ENCODE results near the gene RELCH.

Gene RELCH

DNA sequence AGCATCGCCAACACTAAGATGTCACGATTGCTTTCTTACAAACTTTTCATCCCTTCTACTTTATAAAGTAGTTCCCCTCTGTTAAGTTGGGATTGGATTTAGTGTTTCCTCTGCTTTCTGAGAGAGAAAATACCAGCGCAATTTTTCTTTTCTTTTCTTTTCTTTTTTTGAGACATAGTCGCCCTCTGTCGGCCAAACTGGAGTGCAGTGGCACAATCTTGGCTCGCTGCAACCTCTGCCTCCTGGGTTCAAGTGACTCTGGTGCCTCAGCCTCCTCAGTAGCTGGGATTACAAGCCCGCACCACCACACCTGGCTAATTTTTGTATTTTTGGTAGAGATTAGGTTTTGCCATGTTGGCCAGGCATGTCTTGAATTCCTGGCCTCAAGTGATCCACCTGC lies 9.0 kb downstream of the RELCH start:
- no peak for FAIRE-seq

DNA sequence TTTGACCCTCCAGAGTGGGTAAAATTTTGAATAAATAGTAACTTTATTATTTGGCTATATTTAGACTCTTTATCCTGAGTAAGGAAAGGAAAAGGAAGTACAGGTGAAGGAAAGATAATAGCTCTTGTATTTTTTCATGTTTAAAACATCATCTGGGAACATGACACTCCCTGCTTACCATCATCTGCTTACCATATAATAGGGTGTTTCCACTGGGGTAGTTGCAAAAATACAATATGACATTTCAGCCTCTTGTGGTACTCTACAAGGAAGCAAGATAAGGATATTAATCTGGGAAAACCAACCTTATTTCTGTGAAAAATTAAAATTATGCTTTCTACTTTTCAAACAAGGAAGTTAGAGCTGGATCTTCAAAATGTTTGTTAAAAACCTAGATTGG lies 9.9 kb downstream of the RELCH start:
- no peak for FAIRE-seq

DNA sequence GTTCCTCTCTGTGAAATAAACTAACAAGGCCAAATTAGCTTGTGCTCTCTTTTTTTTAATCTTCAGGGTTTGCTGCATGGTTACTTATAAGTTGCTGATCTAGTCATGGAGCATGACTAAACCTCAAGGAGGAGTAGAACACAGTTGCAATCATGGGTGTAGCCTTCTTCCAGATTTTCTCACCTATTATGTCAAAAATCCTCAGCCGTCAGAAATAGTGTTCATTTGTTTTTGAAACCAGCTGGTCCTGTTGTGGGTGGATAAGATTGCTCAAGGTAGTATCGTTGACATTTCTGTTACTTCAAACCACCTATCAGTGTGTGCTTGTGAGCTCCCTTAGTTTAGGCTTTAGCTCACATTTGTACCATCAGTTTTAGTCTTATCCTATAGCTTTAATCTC lies 11.2 kb downstream of the RELCH start:
- no peak for FAIRE-seq

DNA sequence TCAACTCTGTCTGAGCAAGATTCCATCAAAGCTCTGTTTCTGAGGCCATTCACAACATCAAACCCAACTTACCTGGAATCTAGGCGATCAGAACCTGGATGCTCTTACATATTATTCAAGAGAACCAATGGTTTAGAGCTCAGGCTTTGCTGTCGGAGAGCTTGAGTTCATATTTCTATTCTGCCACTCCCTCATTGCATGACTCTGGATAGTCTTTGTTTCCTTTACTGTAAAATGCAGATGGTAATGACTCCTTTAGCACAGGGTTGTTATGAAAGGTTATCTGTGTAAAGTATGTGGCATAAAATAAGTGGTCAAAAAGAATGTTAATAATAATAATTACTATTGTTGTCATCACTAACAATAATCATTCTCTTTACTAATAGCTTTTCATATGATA lies 12.6 kb downstream of the RELCH start:
- no peak for FAIRE-seq

DNA sequence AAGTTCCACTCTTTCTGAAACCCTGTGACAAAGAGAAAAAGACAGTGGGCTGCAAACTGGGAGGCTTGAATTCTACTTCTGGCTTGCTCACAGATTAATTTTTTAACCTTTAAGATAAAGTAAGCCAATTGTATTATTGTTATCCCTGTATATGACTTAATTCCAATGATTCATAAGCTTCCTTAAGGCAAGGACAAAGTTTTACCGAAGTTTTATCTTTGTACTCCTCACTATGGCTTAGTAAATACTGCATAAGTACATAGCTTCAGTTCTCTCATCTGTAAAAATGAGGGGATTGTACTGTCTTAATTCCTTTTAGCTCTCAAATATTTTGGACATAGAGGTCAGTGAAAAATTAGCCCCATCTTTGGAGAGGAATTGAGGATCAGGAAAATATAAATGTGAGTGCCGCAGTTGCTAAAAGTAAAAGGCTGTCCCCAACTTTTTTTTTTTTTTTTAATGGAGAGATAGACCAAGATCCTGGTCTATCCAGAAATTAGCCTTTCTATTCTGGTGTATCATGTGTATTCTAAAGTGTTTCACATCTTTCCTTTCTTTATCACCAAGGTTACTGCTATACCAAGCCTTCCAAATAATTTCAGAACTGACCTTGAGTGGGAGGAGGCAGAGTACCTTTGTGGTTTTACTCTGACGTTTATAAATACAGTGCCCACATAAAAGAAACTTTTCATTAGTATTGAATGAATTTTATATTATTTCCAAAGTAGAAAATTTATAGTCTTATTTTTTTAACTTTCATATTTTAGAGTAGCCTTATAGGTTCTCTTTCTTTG lies 13.3 kb downstream of the RELCH start:
- FAIRE-seq: no peak

DNA sequence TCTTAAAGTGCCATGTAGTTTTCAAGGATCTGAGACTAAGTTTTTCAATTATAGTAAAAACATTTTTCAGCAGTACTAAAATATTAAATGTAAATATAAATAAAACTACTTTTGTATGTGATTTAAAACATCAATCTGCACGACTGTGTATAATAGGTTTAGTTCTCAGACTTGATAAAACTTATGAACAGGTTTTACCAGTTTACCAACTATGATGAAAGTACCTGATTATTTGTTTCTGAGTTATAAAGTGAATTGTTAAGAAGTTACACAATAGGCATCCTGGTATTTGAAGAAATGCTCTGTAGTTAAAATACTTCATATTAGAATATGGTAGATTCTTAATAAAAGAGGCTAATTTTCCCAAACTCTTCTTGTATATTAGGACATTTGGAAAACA lies 14.8 kb downstream of the RELCH start:
- peak; percentile 64 for FAIRE-seq

DNA sequence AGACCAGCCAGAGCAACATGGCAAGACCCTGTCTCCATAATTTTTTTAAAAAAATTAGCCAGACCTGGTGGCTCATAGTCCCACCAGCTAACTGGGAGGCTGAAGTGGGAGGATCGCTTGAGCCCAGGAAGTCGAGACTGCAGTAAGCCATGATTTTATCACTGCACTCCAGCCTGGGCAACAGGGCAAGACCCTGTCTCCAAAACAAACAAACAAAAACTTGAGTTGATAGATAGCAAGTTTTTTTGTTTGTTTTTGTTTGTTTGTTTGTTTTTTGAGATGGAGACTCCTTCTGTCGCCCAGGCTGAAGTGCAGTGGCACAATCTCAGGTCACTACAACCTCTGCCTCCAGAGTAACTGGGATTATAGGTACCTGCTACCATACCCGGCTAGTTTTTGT lies 18.8 kb downstream of the RELCH start:
- FAIRE-seq: no peak

DNA sequence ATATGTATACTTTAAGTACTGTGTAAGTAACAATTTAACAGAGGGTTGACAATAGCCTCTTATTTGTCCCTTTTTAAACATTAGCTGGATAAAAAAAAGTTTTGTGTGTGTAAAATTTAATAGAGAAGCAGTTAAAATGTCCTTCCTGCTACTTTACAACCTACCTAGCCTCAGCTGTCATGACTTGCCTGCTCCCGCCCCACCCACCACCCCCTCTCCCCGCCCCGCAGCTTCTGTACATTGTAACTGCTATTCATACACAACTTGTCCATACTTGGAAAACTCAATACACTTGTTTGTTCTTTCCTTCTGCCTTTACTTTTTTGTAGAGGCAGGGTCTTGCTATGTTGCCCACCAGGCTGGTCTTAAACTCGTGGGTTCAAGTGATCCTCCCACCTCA lies 19.5 kb downstream of the RELCH start:
- FAIRE-seq: no peak

DNA sequence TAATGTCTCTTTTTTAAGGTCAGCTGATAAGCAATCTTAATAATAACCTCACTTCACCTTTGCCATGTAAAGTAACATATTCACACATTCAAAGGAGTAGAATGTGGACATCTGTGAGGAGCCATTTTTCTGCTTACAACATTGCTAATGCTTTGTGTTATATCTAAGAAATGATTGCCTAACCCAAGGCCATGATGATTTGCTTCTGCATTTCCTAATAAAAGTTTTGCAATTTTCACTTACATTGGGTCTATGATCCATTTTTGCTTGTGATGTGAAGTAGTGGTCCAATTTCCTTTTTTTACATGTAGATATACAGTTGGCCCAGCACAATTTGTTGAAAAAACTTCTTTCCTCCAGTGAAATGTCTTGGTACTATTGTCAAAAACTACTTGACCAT lies 22.0 kb downstream of the RELCH start:
- FAIRE-seq: no peak

DNA sequence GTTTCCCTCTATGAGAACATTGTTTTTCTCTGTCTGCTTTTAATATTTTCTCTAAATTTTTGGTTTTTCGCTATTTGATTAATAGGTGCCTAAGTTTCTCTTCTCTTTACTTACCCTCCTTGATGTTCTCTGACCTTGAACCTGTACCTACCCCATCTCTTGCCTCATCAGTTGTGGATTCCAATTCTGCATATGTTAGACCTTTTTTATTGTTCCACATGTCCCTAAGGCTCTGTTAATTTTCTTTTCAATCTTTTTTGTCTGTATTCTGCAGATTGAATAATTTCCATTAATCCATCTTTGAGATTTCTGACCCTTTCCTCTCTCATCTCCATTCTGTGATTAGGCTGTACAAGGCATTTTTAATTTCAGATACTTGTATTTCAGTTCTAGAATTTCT lies 23.1 kb downstream of the RELCH start:
- no peak for FAIRE-seq

DNA sequence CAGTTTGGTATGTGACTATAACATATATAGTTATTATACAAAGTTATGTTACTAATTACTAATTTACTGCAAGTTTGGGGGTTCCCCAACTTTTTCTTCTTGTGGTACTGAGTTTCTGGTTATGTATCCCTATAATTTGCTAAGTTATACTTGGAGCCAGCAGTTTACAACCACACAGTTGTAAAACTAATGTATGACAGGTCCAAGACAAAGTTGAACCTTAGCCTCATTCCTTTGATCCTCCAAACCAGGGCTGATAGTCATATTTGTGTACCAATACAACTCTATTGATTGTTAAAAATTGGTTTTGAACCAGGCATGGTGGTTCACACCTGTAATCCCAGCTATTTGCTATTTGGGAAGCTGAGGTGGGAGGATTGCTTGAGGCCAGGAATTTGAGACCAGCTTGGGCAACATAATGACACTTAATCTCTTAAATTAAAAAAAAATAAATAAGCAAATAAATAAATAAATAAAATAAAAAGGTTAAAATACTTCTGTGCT lies 24.3 kb downstream of the RELCH start:
- no peak for FAIRE-seq

DNA sequence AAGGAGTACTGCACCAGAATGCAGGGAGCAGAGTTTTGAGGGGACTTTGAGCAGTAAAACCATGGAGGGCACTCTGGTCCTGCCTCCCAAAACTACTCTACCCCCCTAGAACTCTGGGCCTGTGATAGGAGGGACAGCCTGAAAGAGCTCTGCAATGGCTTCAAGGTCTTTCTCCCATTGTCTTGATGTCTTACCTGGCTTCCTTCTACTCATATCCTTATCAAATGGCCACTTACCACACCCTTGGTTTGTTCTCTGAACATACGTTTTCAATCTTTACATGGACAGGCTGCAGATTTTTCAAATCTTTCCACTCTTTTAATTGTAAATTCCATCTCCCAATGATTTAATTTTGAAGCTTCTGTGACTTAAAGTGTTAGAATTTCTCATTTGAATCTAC lies 27.7 kb downstream of the RELCH start:
- no peak for FAIRE-seq

DNA sequence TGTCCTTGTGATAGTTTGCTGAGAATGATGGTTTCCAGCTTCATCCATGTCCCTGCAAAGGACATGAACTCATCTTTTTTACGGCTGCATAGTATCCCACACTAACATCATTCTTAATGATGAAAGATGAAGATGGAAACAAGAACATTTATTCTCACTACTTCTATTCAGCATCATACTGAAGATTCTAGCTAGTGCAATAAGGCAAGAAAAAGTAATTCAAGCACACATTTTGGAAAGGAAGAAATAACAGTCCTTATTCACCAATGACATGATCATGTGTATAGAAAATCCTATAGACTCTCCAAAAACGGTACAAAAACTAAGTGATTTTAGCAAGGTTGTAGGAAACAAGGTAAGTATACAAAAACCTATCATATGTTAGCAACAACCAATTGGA lies 37.2 kb downstream of the RELCH start:
- FAIRE-seq: no peak

DNA sequence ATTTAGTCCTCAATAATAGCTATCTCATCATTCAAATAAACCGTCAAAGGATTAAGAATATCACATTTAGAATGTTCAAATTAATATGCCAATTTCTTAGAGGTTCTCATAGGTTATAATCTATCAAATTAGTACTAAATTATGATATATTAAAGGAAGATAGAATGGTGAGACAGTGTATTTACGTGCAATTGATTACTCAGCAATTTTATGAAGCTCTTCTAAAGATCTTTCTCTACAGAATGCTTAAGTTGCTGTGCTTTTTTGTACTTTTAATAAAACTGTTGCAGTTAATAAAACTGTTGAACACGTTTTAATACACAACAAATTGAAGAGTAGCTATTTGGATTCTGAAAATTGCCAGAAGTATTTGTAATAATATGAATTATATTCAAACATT lies 39.0 kb downstream of the RELCH start:
- no peak for FAIRE-seq

DNA sequence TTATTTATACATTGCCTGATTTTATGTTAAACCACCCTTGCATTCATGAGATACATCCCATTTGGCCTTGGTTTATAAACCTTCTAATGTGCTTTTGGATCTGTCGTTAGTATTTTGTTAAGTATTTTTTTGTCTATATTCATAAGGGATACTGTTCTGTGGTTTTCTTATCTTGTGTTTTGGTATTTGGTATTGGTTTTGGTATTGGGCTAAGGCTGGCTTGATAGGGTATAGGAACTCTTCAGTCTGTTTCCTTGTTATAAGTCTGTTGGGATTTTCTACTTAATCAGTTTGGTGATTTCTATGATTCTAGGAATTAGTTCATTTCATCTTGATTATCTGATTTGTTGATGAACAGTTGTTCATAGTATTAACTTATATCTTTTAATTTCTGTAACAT lies 49.2 kb downstream of the RELCH start:
- FAIRE-seq: no peak

DNA sequence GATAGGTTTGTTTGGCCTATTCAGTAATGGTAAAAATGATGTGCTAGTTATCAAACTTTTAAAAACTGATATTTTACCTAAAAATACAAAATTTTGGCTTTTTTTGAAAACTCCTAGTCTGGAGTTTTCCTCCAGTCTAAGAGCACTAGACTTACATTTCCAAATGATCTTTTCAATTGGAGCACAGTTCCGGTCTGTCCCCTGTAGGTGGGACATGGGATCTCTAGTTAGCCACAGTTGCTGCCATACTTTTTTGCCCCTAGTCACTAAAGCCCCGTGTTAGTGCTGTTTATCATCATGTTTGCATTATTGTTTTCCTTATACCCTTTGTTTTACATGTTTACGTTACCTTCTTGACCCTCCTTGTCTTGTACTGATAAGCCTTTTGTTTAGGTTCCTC lies 52.4 kb downstream of the RELCH start:
- no peak for FAIRE-seq

DNA sequence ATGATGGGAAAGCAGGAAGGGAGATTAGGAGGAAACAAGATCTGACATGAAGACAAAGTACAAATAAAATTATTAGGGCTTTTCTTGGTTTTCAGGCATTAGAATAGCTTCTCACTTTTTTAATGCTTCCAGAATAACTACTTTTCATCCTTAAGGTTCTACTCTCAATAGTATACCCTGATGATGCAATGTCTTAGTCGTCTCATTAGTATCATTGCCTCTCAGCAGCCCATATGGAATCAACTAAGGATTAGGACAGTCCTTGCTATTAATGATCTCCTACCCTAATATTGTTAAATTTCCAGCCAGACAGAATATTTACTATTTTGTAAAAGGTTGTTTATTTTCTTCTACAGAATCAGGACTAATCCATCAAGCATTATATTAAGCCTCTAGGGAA lies 55.9 kb downstream of the RELCH start:
- FAIRE-seq: no peak

DNA sequence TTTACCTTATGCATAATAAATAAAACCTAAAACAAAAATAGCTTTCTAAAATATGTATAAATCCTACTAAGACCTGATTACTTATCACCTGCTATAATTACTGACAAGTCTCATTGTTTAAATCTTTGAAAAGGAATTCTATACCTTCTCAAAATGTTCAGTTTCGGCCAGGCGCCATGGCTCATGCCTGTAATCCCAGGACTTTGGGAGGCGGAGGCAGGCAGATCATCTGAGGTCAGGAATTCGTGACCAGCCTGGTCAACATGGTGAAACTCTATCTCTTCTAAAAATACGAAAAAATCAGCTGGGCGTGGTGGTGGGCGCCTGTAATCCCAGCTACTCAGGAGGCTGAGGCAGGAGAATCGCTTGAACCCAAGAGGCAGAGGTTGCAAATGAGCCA lies 58.1 kb downstream of the RELCH start:
- FAIRE-seq: no peak

DNA sequence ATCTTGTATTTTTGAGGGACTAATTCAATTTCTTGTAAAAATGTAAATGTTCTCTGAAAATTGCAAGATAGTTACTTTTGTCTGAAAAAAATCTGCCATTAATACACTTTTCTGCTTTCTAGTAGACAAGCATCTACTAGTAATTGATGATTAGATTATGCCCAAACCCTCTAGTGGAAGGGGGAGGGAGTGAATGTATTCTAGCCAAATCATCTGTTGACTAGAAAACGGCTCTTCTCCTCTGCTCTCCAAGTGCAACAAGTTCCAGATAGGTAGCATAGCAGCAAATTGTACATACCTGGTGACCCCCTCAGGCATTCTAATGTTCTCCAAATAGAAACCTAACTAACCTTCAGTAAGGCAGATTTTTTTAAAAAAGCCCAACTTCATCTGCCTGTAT lies 58.6 kb downstream of the RELCH start:
- FAIRE-seq: no peak

DNA sequence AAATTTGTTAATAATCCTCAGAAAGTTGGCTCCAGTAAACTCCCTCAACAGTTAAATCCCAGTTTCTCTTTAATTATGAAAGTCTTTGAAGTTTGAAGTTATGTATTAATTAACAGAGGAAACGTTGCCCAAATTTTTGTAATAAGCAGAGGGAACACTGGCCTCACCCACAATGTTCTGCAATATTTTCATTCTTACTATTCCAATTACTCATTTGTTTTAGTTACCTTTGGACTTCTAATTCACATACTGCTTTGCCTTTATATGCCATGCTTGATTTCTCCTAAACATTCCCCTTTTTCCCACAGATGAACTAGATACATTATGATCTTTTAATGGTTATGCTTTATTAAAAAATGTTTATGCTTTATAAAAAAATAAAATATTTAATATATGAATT lies 61.3 kb downstream of the RELCH start:
- no peak for FAIRE-seq

DNA sequence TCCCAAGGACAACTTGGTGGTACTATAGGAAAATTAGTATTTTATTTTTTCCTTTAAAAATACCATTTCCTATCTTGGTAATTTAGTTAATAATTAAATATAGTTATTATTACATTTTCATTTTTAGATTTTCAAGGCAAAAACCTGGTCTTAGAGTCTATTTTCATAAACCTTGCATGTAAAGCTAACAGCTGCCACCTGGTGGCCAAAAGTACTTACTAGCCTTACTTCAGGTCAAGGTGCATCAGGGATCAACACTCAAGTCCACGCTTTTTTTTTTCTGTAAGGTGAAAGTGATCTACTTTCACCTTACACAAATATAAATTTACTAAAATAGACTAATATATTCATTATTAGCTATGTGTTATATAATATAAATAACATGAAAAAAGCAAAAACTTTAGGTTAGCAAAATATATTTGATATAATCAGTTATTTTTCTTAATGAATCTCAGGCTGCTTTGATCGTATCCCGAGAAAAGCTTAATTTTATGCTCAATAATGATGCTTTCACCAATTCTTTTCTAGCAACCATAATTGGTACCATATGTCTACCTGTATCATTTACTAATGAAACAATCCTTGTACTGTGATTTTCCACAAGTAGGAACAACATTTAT lies 62.5 kb downstream of the RELCH start:
- peak; percentile 97 for FAIRE-seq

DNA sequence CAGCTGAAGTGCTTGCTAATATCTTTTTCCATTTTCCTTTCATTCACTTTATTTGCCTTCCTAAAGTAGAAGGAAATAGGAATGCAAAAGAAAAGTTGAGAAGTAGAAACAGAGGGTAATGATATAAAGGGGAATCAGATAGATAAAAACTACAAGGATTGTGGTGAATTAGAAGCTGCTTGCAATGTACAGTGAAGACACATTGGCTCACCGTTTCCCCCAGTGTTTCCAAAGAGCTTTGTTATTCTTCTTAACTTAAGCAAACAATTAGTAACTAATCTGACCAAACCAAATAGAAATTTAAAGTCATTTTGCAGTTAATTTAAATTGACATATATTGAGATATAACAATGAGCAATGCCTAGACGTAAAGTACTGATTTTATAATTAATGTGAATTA lies 63.4 kb downstream of the RELCH start:
- no peak for FAIRE-seq

DNA sequence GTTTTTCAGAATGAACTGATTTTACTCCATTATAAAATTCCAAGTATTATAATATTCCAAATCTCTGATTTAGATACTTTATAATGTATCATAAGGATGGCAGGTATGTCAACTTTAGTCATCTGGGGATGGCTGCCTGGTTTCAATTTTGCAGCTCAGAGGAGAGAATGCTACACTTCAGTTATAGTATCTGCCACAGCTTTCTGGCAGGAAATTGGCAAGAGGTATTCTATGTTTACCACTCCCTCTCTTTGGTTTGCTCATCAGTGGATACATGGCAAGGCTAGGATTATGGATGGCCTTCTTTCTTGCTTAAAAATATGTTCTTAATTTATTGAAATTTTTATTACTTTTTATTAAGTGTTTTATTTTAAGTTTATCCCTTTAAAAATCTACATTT lies 71.0 kb downstream of the RELCH start:
- FAIRE-seq: no peak

DNA sequence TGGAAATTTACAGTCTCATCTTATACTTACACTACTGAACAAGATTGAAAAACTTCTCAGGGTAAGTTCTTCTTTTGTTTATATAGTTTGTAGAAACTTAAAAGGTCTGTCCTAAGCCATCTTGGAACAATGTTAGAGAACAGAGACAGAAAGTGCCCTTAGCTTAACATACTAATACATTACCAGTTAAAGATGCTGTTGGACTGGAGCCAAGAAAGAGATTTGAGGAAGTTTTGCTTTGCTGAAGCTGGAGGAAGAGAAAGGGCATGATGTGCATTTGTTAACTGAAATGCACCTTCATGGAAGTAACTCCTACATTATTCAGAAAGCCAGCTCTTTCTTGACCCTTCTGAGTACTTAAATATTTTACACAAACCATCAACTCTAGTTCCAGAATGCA lies 71.6 kb downstream of the RELCH start:
- no peak for FAIRE-seq

DNA sequence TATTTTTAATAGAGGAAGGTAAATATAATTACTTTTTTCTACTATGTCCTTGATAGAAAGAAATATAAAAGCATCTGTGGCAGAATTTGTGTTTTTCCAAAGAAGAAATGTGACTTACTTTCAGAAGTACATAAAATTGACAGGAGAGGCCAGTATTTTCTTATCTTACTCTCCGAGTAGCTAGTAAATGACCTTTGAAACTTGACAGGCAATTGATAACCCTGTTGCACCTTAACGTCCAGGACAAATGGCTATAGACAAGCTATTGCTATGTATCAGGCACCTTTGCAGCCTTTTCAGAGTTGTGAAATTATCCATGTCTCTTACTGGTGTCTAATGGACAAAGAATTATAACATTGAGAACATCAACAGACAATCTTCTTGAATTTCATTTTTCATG lies 75.0 kb downstream of the RELCH start:
- no peak for FAIRE-seq
